ENCODE measurements around the gene NELFA.

DNA sequence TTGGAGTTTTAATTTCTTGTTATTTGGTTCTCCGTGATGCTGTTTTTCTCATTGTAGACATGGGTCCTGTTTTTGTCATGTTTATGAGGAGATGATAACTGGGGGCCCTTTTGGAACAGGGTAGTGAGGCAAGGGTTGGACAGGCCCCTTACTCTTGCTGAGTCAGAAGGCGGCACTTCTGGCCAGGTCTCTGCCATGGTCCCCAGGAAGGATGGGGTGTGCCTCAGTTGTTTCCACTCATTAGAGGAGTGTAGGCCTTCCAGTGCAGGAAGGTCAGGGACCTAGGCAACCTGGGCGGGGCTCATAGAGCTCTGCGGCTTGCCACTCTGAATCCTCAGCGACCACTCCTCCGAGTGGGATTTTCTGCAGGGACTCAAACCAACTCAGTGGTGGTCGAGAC is 68.2 kb downstream of the NELFA start:
- no peak for TF ChIP-seq CTCF (IDR thresholded peaks at IDR 0.05 in 2 of 3, conservative IDR thresholded peaks at IDR 0.05 in 1 of 3; ENCODE audit: borderline replicate concordance in 1 of 3, insufficient read depth in 1 of 3, low read depth in 2 of 3, low read length in 2 of 3)
- TF ChIP-seq POLR2A (IDR thresholded peaks at IDR 0.05; ENCODE audit: borderline replicate concordance, extremely low read depth, insufficient read depth, insufficient read length) = no peak
- TF ChIP-seq RAD21 (IDR thresholded peaks at IDR 0.05; ENCODE audit: low read depth) = no peak
- no peak for TF ChIP-seq EZH2 (IDR thresholded peaks at IDR 0.05)
- TF ChIP-seq JUND (IDR thresholded peaks at IDR 0.05) = no peak
- TF ChIP-seq, protein P1, sequence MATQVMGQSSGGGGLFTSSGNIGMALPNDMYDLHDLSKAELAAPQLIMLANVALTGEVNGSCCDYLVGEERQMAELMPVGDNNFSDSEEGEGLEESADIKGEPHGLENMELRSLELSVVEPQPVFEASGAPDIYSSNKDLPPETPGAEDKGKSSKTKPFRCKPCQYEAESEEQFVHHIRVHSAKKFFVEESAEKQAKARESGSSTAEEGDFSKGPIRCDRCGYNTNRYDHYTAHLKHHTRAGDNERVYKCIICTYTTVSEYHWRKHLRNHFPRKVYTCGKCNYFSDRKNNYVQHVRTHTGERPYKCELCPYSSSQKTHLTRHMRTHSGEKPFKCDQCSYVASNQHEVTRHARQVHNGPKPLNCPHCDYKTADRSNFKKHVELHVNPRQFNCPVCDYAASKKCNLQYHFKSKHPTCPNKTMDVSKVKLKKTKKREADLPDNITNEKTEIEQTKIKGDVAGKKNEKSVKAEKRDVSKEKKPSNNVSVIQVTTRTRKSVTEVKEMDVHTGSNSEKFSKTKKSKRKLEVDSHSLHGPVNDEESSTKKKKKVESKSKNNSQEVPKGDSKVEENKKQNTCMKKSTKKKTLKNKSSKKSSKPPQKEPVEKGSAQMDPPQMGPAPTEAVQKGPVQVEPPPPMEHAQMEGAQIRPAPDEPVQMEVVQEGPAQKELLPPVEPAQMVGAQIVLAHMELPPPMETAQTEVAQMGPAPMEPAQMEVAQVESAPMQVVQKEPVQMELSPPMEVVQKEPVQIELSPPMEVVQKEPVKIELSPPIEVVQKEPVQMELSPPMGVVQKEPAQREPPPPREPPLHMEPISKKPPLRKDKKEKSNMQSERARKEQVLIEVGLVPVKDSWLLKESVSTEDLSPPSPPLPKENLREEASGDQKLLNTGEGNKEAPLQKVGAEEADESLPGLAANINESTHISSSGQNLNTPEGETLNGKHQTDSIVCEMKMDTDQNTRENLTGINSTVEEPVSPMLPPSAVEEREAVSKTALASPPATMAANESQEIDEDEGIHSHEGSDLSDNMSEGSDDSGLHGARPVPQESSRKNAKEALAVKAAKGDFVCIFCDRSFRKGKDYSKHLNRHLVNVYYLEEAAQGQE (IDR thresholded peaks at IDR 0.05; ENCODE audit: low read depth) = no peak
- no peak for TF ChIP-seq YY1 (IDR thresholded peaks at IDR 0.05; ENCODE audit: extremely low read depth, insufficient replicate concordance, low read depth, low read length)
- TF ChIP-seq SIN3A (IDR thresholded peaks at IDR 0.05; ENCODE audit: low read depth) = no peak
- TF ChIP-seq EZH2phosphoT487 (IDR thresholded peaks at IDR 0.05; ENCODE audit: borderline replicate concordance) = no peak
- TF ChIP-seq POLR2AphosphoS5 (IDR thresholded peaks at IDR 0.05; ENCODE audit: low read depth, low read length) = no peak
- TF ChIP-seq, protein P2, sequence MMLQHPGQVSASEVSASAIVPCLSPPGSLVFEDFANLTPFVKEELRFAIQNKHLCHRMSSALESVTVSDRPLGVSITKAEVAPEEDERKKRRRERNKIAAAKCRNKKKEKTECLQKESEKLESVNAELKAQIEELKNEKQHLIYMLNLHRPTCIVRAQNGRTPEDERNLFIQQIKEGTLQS (IDR thresholded peaks at IDR 0.05) = no peak
- no peak for TF ChIP-seq ZNF274 (IDR thresholded peaks at IDR 0.05; ENCODE audit: low read depth, low read length)
- no peak for TF ChIP-seq SP1 (IDR thresholded peaks at IDR 0.05; ENCODE audit: low read depth)
- no peak for TF ChIP-seq SRF (IDR thresholded peaks at IDR 0.05; ENCODE audit: low read depth)

All from HCT116 (cell line).